HepG2 (cell line): ENCODE measurements around the gene GGNBP2. TPM values are rescaled to one million over a fixed set of nuclear protein-coding genes. Genes with fewer than 3 reads are reported as not detected.
A peak's percentile ranks its signal among the peaks of the same experiment; 100 is the strongest.

Experiments used
- ATAC-seq: fragments of 200-7000 bp; cut with Tn5 transposase; 3 replicates; pipeline ENCODE4 v1.9.1; 2020; ENCODE audit warnings: mild to moderate bottlenecking, moderate library complexity
- BruUV-seq: library from RNA; stranded (reverse); fragments of 400-500 nt; replicated peaks from 2 replicates; lab custom pipeline; 2021; lab: Mats Ljungman, UMichigan
- CTCF ChIA-PET: fragments of 300-600 bp; formaldehyde crosslinking; extraction: SDS; loops from one replicate; lab custom pipeline; 2021; ENCODE audit warnings: low total read pairs, inconsistent platforms, low intra/inter-chr PET ratio; lab: Yijun Ruan, JAX
- POLR2A ChIA-PET: fragments of 350-600 bp; sonication (Branson Sonifier 250); formaldehyde crosslinking; loops from one replicate; lab custom pipeline; 2020; ENCODE audit warnings: antibody characterized with exemption, inconsistent platforms; lab: Yijun Ruan, JAX
- DNase-seq: peaks from one replicate; pipeline ENCODE4 v3.0.0-alpha.2; 2015; ENCODE audit warnings: low spot score
- FAIRE-seq: peaks from 3 replicates; lab custom pipeline; 2011; peaks lifted over from hg19 to GRCh38; lab: Jason Lieb, UNC
- H2AFZ ChIP-seq: one replicate; pipeline ENCODE4 v1.6.1; 2011; ENCODE audit warnings: low read length, inconsistent platforms
- H3K27ac ChIP-seq: fragments of 300-600 bp; 3 replicates; pipeline ENCODE4 v1.8.0; 2011; ENCODE audit warnings: mixed run types, mild to moderate bottlenecking, mixed read lengths, low read length, inconsistent platforms; ENCODE audit not compliant: insufficient read depth; ENCODE audit errors: extremely low read length
- H3K27me3 ChIP-seq, 2 experiments: fragments of 200-600 bp in 1 of 2; 2 replicates in 1 of 2; 3 replicates in 1 of 2; pipeline versions ENCODE4 v1.6.0 to v1.8.0; 2011; ENCODE audit warnings: low read length in 2 of 2, mild to moderate bottlenecking in 2 of 2, moderate library complexity in 2 of 2, inconsistent platforms in 1 of 2; ENCODE audit not compliant: insufficient read depth in 2 of 2, control insufficient read depth in 1 of 2
- H3K36me3 ChIP-seq, 2 experiments: fragments of 200-600 bp in 1 of 2; replicated peaks in 1 of 2; 2 replicates in 1 of 2; 3 replicates in 1 of 2; pipeline versions ENCODE4 v1.5.1 to v1.8.0; 2011; ENCODE audit warnings: low read length in 2 of 2, inconsistent platforms in 1 of 2; ENCODE audit not compliant: insufficient read depth in 2 of 2, control insufficient read depth in 1 of 2
- H3K4me1 ChIP-seq: 2 replicates; pipeline ENCODE4 v1.5.1; 2012; ENCODE audit warnings: low read length, inconsistent platforms; ENCODE audit not compliant: insufficient read depth
- H3K4me2 ChIP-seq: 2 replicates; pipeline ENCODE4 v1.6.0; 2011; ENCODE audit warnings: low read depth, low read length, inconsistent platforms
- H3K4me3 ChIP-seq, 3 experiments: fragments of 200-600 bp in 1 of 3; sonication (generic), shearing (Covaris generic) in 1 of 3; replicated peaks in 1 of 3; 2 replicates each; pipeline ENCODE4 v1.5.1; 2011 to 2016; ENCODE audit warnings: low read length in 3 of 3, inconsistent platforms in 2 of 3, low read depth in 2 of 3, mild to moderate bottlenecking in 2 of 3, control low read depth in 1 of 3, mixed read lengths in 1 of 3; ENCODE audit not compliant: insufficient read depth in 1 of 3
- H3K79me2 ChIP-seq: one replicate; pipeline ENCODE4 v1.6.1; 2011; ENCODE audit warnings: low read length, inconsistent platforms; ENCODE audit not compliant: insufficient read depth
- H3K9ac ChIP-seq: 2 replicates; pipeline ENCODE4 v1.6.0; 2011; ENCODE audit warnings: mild to moderate bottlenecking, low read depth, low read length, inconsistent platforms; ENCODE audit not compliant: insufficient read depth
- H3K9me3 ChIP-seq: 2 replicates; pipeline ENCODE4 v1.5.1; 2012; ENCODE audit warnings: mild to moderate bottlenecking, low read length
- H4K20me1 ChIP-seq: 2 replicates; pipeline ENCODE4 v1.6.0; 2011; ENCODE audit warnings: inconsistent platforms, mild to moderate bottlenecking, low read length, moderate library complexity; ENCODE audit not compliant: insufficient read depth
- AGO2 ChIP-seq: fragments of 200-400 bp; formaldehyde crosslinking; optimal IDR thresholded peaks from 2 replicates; pipeline ENCODE3; 2017; ENCODE audit warnings: mild to moderate bottlenecking, low read depth, low read length, moderate library complexity
- HNRNPL ChIP-seq: fragments of 200-400 bp; formaldehyde crosslinking; IDR thresholded peaks from 2 replicates; pipeline ENCODE4 v1.6.1; 2017; ENCODE audit warnings: mild to moderate bottlenecking, low read depth, low read length
- HNRNPUL1 ChIP-seq: fragments of 200-400 bp; formaldehyde crosslinking; IDR thresholded peaks from 2 replicates; pipeline ENCODE4 v1.6.1; 2017; ENCODE audit warnings: low read depth, mild to moderate bottlenecking, low read length, moderate library complexity
- IKZF5 ChIP-seq: IDR thresholded peaks from 2 replicates; pipeline ENCODE4 v1.6.1; 2018; ENCODE audit warnings: missing genetic modification reagents, mild to moderate bottlenecking, missing compliant biosample characterization
- IRF9 ChIP-seq: sonication (generic); formaldehyde crosslinking; IDR thresholded peaks from 2 replicates; pipeline ENCODE4 v1.8.0; 2022; ENCODE audit warnings: missing genetic modification reagents, mild to moderate bottlenecking, borderline replicate concordance
- MXD3 ChIP-seq: IDR thresholded peaks from 2 replicates; pipeline ENCODE4 v1.6.1; 2016; ENCODE audit warnings: mild to moderate bottlenecking, missing biosample characterization, missing genetic modification reagents
- RFX3 ChIP-seq: IDR thresholded peaks from 2 replicates; pipeline ENCODE4 v1.6.1; 2016; ENCODE audit warnings: missing biosample characterization, missing genetic modification reagents
- ZBTB8A ChIP-seq: sonication (generic); formaldehyde crosslinking; IDR thresholded peaks from 2 replicates; pipeline ENCODE4 v1.4.0; 2020; ENCODE audit warnings: mild to moderate bottlenecking, low read depth, missing genetic modification reagents, borderline replicate concordance
- ZNF337 ChIP-seq: sonication (generic); formaldehyde crosslinking; IDR thresholded peaks from 2 replicates; pipeline ENCODE4 v1.5.1; 2020; ENCODE audit warnings: missing genetic modification reagents, low read depth, mild to moderate bottlenecking, borderline replicate concordance
- WGBS: methylation state at CpG from one replicate; pipeline ENCODE4 v1.1.6; 2017; ENCODE audit warnings: low lambda C conversion rate; 5-methylcytosine and 5-hydroxymethylcytosine counted together
- in situ Hi-C: cut with HindIII; loops from 2 replicates; pipeline ENCODE4 v1.10.0; 2017; ENCODE audit warnings: low pct_unique_long_range_greater_than_20kb; ENCODE audit not compliant: extremely low pct_ligation_motif_present
- intact Hi-C: fragments of 100-400 bp; cut with micrococcal nuclease; formaldehyde crosslinking; loops from one replicate; pipeline ENCODE4 v1.10.0; 2022; ENCODE audit not compliant: unreplicated experiment
- polyA plus RNA-seq, 8 experiments: library from polyadenylated mRNA; depleted of rRNA in 3 of 8; stranded (reverse) in 7 of 8; unstranded in 1 of 8; fragments of >200 nt; fragmentation: Illumina TruSeq in 4 of 8; extraction: Trizol in 4 of 8; gene quantifications; 2 replicates each; pipeline versions ENCODE4 v1.2.1 to v1.2.3, GENCODE V29; 2011 to 2016; ENCODE audit warnings: low read depth in 4 of 8, missing spikeins in 1 of 8, mixed read lengths in 1 of 8; ENCODE audit not compliant: insufficient read depth in 1 of 8
- total RNA-seq, 5 experiments: library from RNA; depleted of rRNA; stranded (reverse); fragments of >200 nt; fragmentation: Illumina TruSeq; extraction: Trizol; gene quantifications; 2 replicates each; pipeline ENCODE4 v1.2.3, GENCODE V29; 2016; ENCODE audit warnings: low read depth in 1 of 5

The GGNBP2 gene
- total and polyA plus RNA-seq, 2 of the 13 experiments (the other 11 are each of a cell fraction or from before 2014, with no cell fraction given): 53.3 to 84.2 TPM

- H3K9ac ChIP-seq: no peak overlapping the region
- TF ChIP-seq IRF9 (CRISPR knock-in tag): no peak
- TF ChIP-seq ZNF337 (CRISPR knock-in tag): no peak
- peak; percentile 61 for TF ChIP-seq AGO2
- TF ChIP-seq HNRNPUL1: no peak
- no peak for TF ChIP-seq ZBTB8A (CRISPR knock-in tag)
- no peak for FAIRE-seq
- H3K27ac ChIP-seq: no peak overlapping the region
- in situ Hi-C loops (no loop called here), intact Hi-C loops (no loop called here)
- peaks cover 7% of the 10 kb centered on the region; the same call in 1 of the 2 replicates for H4K20me1 ChIP-seq
- no peaks in the 10 kb centered on the region for H3K9me3 ChIP-seq
- POLR2A ChIA-PET: no interaction called here
- no TSS peak for BruUV-seq
- CTCF ChIA-PET: no interaction called here
- DNase-seq: no peak
- no peaks in the 10 kb centered on the region for H3K27me3 ChIP-seq
- no peak overlapping the region for H2AFZ ChIP-seq
- H3K4me2 ChIP-seq: no peak overlapping the region
- H3K79me2 ChIP-seq: peaks cover 24% of the 10 kb centered on the region
- H3K36me3 ChIP-seq: peaks cover 11 to 68% of the 10 kb centered on the region in 2 experiments
- WGBS: 98% methylated on average over 10 of the region's 12 CpGs
- no peak overlapping the region for H3K4me3 ChIP-seq
- no peaks in the 10 kb centered on the region for H3K4me1 ChIP-seq
- no peak for ATAC-seq
These were observed 30.3 kb downstream of the GGNBP2 start for GRCh38 chr17:36575028-36575427.

GRCh38 chr17:36576793-36577192, 32.1 kb downstream of the GGNBP2 start:
- no peak overlapping the region for H3K9ac ChIP-seq
- H3K79me2 ChIP-seq: peaks cover 24% of the 10 kb centered on the region
- no peaks in the 10 kb centered on the region for H3K27me3 ChIP-seq
- H3K4me3 ChIP-seq: no peak overlapping the region
- no peak for FAIRE-seq
- no peak overlapping the region for H2AFZ ChIP-seq
- intact Hi-C loops (no loop called here), in situ Hi-C loops (no loop called here)
- ChIA-PET POLR2A (no interaction called here), CTCF (no interaction called here)
- no peak for DNase-seq
- no peaks in the 10 kb centered on the region for H3K4me1 ChIP-seq
- no TSS peak for BruUV-seq
- no peak for TF ChIP-seq HNRNPL
- no peak for TF ChIP-seq RFX3 (CRISPR knock-in tag)
- TF ChIP-seq IKZF5 (CRISPR knock-in tag): no peak
- no peak for TF ChIP-seq MXD3 (CRISPR knock-in tag)
- TF ChIP-seq, all 625 proteins: peak for 0
- Histone ChIP-seq H3K27ac (no peak overlapping the region), H4K20me1 (peaks cover 7% of the 10 kb centered on the region; the same call in 1 of the 2 replicates), H3K9me3 (no peaks in the 10 kb centered on the region), H3K36me3 (peaks cover 18 to 71% of the 10 kb centered on the region in 2 experiments), H3K4me2 (no peak overlapping the region)
- WGBS: 97% methylated on average over 2 of the region's 2 CpGs
- ATAC-seq: no peak
